Measurements from ENCODE around the gene AUTS2. TPM values are rescaled to one million over a fixed set of nuclear protein-coding genes. Genes with fewer than 3 reads are reported as not detected.

Gene AUTS2
- total RNA-seq, 1 donor from 2014 or later, result 125 TPM

DNA sequence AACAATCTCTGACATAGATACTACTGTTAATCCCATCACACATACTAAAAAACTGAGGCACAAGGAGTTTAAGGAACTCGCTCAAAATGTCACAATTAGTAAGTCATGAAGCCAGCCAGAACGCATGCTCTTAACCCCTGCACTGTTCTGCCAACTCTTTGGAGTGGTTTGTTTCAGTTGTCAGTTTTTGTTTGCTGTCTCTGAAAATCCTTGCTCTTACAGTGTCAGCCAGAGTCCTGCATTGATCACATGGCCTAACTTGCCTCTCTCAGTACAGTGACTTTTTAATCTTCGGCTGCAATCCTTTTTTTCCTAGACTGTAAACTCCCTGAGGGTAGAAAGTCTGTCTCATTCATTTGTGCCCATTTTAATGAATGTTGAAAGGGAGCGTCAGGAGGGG lies 753.8 kb downstream of the AUTS2 start:
- H3K9me3 Mint-ChIP-seq (ENCODE audit: low read depth), result peaks cover 3% of the 10 kb centered on the region
- H3K4me3 Mint-ChIP-seq (ENCODE audit: low read depth), result no peak overlapping the region
- TF ChIP-seq, protein P1, sequence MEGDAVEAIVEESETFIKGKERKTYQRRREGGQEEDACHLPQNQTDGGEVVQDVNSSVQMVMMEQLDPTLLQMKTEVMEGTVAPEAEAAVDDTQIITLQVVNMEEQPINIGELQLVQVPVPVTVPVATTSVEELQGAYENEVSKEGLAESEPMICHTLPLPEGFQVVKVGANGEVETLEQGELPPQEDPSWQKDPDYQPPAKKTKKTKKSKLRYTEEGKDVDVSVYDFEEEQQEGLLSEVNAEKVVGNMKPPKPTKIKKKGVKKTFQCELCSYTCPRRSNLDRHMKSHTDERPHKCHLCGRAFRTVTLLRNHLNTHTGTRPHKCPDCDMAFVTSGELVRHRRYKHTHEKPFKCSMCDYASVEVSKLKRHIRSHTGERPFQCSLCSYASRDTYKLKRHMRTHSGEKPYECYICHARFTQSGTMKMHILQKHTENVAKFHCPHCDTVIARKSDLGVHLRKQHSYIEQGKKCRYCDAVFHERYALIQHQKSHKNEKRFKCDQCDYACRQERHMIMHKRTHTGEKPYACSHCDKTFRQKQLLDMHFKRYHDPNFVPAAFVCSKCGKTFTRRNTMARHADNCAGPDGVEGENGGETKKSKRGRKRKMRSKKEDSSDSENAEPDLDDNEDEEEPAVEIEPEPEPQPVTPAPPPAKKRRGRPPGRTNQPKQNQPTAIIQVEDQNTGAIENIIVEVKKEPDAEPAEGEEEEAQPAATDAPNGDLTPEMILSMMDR (IDR thresholded peaks at IDR 0.05; ENCODE audit: unreplicated experiment), result no peak
- H3K4me1 Mint-ChIP-seq (ENCODE audit: low read depth), result peaks cover 13% of the 10 kb centered on the region
- H3K27me3 Mint-ChIP-seq, result peaks cover under 1% of the 10 kb centered on the region
- DNase-seq (ENCODE audit: low spot score, unreplicated experiment), result no peak
- H3K36me3 Mint-ChIP-seq (ENCODE audit: insufficient read depth), result peaks cover 2% of the 10 kb centered on the region
- H3K27ac Mint-ChIP-seq, result no peak overlapping the region

DNA sequence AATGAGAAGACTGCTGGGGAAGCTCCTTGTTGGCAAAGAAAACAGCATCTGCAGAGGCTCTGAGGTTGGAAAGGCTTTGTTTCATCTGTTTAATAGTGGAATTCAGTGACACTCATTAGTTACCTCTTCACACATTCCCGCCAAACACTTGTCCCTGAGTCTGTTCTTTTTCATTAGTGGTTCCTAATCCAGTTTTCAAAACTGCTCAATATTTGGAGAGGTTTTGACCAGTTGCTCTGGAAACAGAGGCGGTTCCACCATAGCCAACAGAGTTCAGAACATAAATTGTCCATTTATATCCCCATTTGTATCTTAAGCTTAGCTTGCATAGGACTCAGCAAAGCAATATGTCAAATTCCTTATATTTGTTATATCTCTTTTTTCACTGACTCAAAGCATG lies 754.6 kb downstream of the AUTS2 start:
- Mint-ChIP-seq H3K27me3 (no peaks in the 10 kb centered on the region), H3K4me3 (ENCODE audit: low read depth) (no peak overlapping the region), H3K4me1 (ENCODE audit: low read depth) (peaks cover 13% of the 10 kb centered on the region), H3K27ac (no peak overlapping the region), H3K9me3 (ENCODE audit: low read depth) (peaks cover 3% of the 10 kb centered on the region), H3K36me3 (ENCODE audit: insufficient read depth) (peaks cover 2% of the 10 kb centered on the region)
- DNase-seq (ENCODE audit: low spot score, unreplicated experiment), result no peak
- TF ChIP-seq, protein P1 (IDR thresholded peaks at IDR 0.05; ENCODE audit: unreplicated experiment), result no peak

- peaks cover 3% of the 10 kb centered on the region for H3K9me3 Mint-ChIP-seq (ENCODE audit: low read depth)
- H3K4me3 Mint-ChIP-seq (ENCODE audit: low read depth), result no peak overlapping the region
- no peaks in the 10 kb centered on the region for H3K27me3 Mint-ChIP-seq
- TF ChIP-seq, protein P1 (IDR thresholded peaks at IDR 0.05; ENCODE audit: unreplicated experiment), result no peak
- peaks cover 2% of the 10 kb centered on the region for H3K36me3 Mint-ChIP-seq (ENCODE audit: insufficient read depth)
- H3K4me1 Mint-ChIP-seq (ENCODE audit: low read depth), result peaks cover 13% of the 10 kb centered on the region
- H3K27ac Mint-ChIP-seq, result no peak overlapping the region
- DNase-seq (ENCODE audit: low spot score, unreplicated experiment), result no peak
Observed at GRCh38 chr7:70353330-70353945, 755.2 kb downstream of the AUTS2 start.

GRCh38 chr7:70353946-70354335 lies 755.7 kb downstream of the AUTS2 start:
- TF ChIP-seq, protein P1 (IDR thresholded peaks at IDR 0.05; ENCODE audit: unreplicated experiment), result no peak
- peaks cover 3% of the 10 kb centered on the region for H3K9me3 Mint-ChIP-seq (ENCODE audit: low read depth)
- no peaks in the 10 kb centered on the region for H3K27me3 Mint-ChIP-seq
- no peak overlapping the region for H3K27ac Mint-ChIP-seq
- no peak for DNase-seq (ENCODE audit: low spot score, unreplicated experiment)
- peaks cover 13% of the 10 kb centered on the region for H3K4me1 Mint-ChIP-seq (ENCODE audit: low read depth)
- H3K4me3 Mint-ChIP-seq (ENCODE audit: low read depth), result no peak overlapping the region
- H3K36me3 Mint-ChIP-seq (ENCODE audit: insufficient read depth), result peaks cover 2% of the 10 kb centered on the region

DNA sequence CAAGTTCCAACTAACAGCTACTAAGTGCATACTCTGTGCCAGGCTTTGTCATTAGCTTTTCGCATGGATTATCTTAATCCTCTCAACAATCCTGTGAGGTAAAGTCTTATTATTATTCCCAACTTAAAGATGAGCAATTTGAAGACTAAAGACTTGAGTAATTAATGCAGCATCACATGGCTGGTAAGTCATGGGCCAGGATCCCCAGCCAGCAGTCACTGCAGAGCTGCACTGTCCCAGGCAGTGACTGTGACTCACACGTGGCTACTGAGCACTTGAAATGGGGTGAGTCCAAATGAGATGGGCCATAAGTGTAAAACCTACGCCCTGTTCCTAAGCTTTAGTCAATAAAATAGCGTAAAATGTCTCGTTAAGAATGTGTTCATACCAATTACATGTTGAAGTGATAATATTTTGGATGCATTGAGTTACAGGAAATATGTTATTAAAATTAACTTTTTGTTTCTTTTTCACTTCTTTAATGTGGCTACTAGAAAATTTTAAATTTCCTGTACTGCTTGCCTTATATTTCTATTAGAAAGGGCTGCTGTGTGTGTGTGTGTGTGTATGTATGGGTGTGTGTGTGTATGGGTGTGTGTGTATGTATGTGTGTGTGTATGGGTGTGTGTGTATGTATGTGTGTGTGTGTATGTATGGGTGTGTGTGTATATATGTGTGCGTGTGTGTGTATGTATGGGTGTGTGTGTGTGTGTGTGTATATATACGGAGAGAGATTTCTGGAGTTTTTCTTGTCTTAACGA lies 756.3 kb downstream of the AUTS2 start:
- Mint-ChIP-seq H3K9me3 (ENCODE audit: low read depth) (peaks cover 3% of the 10 kb centered on the region), H3K27ac (no peak overlapping the region), H3K4me3 (ENCODE audit: low read depth) (no peak overlapping the region), H3K36me3 (ENCODE audit: insufficient read depth) (peaks cover 2% of the 10 kb centered on the region), H3K4me1 (ENCODE audit: low read depth) (peaks cover 13% of the 10 kb centered on the region), H3K27me3 (no peaks in the 10 kb centered on the region)
- TF ChIP-seq, protein P1 (IDR thresholded peaks at IDR 0.05; ENCODE audit: unreplicated experiment), result no peak
- DNase-seq (ENCODE audit: low spot score, unreplicated experiment), result no peak
